Uterus (tissue), 2 donors: ENCODE data around the gene ANP32E.

ENCODE experiments used
- POLR2A ChIP-seq, 2 donors: fragments of 450-650 bp; IDR thresholded peaks; one replicate each; pipeline ENCODE4 v1.6.1; 2016; ENCODE audit warnings: antibody characterized with exemption in 2 of 2, mild to moderate bottlenecking in 1 of 2, moderate library complexity in 1 of 2
- TF ChIP-seq, protein P1 (sequence below), 4 experiments: fragments of 200-600 bp in 2 of 4; fragments of 450-650 bp in 2 of 4; sonication (generic) in 2 of 4; IDR thresholded peaks; one replicate each; pipeline ENCODE4 v1.5.1; 2016 to 2019; ENCODE audit warnings: antibody characterized with exemption in 4 of 4, mild to moderate bottlenecking in 2 of 4, moderate library complexity in 1 of 4

- TF ChIP-seq, protein P1, sequence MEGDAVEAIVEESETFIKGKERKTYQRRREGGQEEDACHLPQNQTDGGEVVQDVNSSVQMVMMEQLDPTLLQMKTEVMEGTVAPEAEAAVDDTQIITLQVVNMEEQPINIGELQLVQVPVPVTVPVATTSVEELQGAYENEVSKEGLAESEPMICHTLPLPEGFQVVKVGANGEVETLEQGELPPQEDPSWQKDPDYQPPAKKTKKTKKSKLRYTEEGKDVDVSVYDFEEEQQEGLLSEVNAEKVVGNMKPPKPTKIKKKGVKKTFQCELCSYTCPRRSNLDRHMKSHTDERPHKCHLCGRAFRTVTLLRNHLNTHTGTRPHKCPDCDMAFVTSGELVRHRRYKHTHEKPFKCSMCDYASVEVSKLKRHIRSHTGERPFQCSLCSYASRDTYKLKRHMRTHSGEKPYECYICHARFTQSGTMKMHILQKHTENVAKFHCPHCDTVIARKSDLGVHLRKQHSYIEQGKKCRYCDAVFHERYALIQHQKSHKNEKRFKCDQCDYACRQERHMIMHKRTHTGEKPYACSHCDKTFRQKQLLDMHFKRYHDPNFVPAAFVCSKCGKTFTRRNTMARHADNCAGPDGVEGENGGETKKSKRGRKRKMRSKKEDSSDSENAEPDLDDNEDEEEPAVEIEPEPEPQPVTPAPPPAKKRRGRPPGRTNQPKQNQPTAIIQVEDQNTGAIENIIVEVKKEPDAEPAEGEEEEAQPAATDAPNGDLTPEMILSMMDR (IDR thresholded peaks at IDR 0.05): no peak
- TF ChIP-seq POLR2A (IDR thresholded peaks at IDR 0.05): no peak
These were observed 14.0 kb upstream of the ANP32E start for GRCh38 chr1:150249936-150250335.
